Ecto neural progenitor cell (in vitro differentiated cells): ENCODE results near the gene ARHGEF1.
A peak's percentile ranks its signal among the peaks of the same experiment; 100 is the strongest.
"Not testable (repeated sequence)": the region's sequence is repeated elsewhere in the genome, so short reads cannot be mapped to it uniquely, and the experiment has no call there.

Experiments used
- DNase-seq: peaks from one replicate; pipeline ENCODE4 v3.0.0-alpha.2; 2018; ENCODE audit warnings: low spot score

ARHGEF1 gene

GRCh38 chr19:41863209-41863931 lies 19.6 kb upstream of the ARHGEF1 start:
- no peak for DNase-seq

DNA sequence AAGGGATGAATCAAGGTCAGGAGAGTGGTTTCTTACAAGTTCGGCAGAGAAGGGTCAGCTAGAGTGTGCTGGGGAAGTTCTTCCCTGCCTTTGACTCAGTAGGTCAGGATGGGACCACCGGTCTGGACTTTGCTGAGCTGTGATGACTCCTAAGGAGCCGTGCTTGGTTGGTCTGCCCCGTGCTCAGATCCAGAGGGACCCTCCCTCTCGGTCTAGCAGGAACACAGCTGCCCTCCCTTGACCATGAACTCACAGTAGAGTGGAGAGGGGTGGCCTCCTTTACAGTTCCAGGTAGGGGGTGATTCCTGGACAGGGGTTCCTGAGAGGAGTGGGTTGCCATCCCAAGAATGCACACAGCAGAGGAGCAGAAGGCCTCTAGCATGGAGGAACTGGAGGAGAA lies 18.6 kb upstream of the ARHGEF1 start:
- DNase-seq, result no peak

DNA sequence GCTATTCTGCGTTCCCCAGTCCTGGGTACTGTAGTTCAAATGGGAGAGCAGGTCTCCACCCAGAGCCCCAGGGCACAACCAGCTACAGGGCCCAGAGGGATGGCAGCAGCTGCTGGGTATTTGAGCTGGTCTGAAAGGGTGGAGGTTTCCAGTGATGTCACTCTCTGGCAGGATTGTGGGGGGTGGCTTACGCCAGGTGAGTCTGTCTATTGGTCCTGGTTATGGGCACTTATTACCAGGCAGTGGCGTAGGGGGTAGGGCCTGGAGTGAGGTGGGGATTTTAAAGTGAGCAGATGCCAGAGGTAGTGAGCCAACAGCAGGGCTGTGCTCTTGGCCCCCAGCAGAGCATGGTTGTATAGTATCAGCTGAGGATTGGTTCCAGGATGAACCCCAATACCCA lies 16.7 kb upstream of the ARHGEF1 start:
- no peak for DNase-seq

- DNase-seq, result no peak
Observed at GRCh38 chr19:41868120-41868988, 14.6 kb upstream of the ARHGEF1 start.

DNA sequence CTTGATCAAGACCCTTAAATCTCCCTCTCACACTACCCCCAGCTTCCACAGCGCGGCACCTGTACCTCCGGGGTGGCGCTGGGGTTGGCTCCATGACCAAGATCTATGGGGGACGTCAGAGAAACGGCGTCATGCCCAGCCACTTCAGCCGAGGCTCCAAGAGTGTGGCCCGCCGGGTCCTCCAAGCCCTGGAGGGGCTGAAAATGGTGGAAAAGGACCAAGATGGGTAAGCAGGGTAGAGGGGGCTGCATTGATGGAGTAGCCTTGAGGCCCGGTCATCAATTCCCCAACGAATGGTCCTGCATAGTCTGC lies 14.0 kb upstream of the ARHGEF1 start:
- no peak for DNase-seq

GRCh38 chr19:41869374-41869955 lies 13.5 kb upstream of the ARHGEF1 start:
- DNase-seq, result no peak

DNA sequence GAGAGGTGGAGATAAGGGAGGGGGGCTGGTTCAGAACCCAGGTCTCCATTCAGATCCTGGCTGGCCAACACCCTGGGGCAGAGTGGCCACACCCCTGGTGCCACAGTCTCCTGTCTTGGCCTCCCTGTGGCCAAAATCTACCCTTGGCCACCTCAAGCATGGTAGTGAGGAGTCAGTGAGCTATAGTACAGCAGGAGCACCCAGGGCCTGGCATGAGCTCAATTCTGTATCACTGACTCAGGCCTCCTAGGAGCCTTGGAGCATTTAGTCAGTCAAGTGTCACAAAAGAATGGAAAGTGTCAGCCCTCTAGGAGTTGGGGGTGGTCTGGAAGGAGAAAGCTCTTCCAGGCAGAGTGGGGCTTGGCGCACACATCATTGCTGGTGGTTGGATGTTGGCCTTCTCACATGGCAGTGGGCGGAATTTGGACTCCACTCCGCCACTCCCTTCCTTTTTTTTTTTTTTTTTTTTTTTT lies 12.5 kb upstream of the ARHGEF1 start:
- no peak for DNase-seq

DNA sequence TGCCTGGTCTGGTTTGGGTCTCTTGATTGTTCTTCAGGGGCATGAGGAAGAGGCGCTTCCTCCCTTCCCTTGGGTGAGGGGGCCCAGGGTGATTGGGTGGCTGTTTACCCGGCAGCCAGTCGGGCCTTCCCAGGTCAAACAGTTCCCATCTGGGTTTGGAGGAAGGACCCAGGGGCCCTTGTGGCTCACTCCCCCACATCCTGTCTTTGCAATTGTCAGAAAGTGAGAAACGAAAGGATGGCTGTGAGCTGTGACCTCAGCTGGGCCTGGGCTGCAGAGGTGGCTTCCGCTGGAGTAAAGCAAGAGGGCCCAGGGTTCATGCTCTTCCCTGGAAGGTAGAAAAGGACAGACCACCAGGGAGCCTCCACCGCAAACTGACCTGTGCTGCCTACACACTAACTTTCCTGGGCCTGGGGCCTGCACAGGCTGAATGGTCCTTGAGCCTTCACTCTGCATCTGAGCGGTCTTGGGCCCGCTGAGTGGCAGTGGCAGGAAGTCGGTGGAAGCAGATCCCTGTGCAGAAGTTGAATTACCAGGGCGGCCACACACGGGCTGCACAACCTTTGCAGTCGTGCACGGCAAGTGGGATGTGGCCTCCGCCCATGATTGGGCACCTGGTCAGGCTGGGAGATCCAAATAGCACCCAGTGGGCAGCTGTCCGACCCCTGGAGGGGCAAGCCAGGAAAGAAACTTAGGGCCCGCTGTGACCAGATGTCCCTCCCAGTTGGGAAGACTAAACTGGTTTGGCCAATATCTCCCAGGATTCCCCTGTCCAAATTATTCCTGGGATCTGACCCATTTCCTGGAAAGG lies 11.2 kb upstream of the ARHGEF1 start:
- DNase-seq, result no peak

DNA sequence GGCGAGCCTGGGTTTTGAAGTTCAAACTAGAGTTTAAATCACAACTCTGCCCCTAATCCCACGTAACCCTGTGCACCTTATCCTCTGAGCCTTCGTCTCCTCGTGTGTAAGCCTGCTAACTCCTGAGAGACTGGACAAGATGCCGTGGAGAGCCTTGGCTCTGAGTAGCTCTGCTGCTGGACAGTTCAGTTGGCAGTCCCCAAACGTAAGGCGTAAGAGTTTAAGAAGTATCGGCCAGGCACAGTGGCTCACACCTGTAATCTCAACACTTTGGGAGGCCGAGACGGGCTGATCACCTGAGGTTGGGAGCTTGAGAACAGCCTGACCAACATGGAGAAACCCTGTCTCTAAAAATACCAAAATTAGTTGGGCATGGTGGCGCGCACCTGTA lies 10.6 kb upstream of the ARHGEF1 start:
- no peak for DNase-seq

GRCh38 chr19:41872775-41873647 lies 10.0 kb upstream of the ARHGEF1 start:
- peak; percentile 83 for DNase-seq

DNA sequence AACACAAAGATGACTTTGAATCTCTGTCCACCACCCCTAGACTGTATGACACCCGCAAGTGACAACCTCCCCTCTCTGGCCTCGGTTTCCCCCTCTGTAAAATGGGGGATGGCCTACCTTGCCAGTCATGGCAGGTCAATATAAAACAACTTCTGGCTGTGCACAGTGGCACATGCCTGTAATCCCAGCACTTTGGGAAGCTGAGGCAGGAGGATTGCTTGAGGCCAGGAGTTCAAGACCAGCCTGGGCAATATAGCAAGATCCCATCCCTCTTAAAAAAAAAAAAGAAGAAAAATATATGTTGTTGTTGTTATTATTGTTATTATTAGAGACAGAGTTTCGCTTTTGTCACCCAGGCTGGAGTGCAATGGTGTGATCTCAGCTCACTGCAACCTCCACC lies 7.0 kb upstream of the ARHGEF1 start:
- not testable (repeated sequence) for DNase-seq

- no peak for DNase-seq
Observed at GRCh38 chr19:41876847-41877832, 5.8 kb upstream of the ARHGEF1 start, which contains the start of gene CD79A. CD79A (plus strand) TSS chr19:41877279; CDS start chr19:41877305, 26 bp downstream.

DNA sequence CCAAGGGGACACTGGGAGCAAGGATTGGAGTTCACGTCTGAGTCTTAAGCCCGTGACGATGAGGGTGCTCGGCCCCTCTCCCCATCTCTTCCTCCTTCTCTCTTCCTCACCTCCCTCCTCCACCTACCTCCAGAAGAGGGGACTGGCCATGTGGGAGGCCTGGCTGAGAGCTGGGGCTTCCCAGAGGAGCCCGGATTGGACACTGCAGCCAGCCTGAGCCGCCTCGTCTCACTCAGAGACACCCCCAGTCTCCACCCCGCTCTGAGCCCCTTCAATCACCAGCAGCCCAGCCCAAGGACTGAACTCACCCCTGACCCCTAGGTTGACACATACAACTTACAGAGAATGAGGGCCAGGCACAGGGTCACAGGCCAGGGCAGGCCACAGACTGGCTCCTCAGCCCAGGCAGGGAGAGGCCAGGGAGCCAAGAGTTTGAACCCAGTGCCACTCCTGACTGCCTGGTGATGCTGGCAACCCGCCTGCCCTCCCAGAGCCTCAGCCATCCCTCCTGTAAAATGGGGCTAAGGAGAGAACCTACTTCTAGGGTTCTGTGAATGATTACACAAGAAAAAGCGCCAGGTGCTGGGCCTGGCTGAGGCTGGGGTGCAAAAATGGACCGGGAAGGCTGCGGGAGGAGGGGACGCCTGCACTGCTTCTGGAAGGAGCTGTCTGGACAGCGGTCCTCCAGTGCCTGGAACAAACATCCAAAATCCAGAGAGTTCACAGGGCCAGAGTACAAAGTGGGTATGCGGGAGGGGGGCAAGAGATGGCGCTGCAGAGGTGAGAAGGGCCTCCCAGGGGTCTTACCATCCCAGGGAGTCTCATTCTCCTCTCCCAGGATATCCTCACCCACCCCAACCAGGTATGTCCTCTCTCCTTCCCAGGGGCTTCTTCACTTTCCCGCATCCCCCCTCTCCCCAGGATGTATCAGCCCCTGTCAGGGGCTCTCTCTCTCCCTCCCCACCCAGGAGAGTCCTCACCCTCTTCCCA lies 4.8 kb upstream of the ARHGEF1 start:
- DNase-seq, result no peak

GRCh38 chr19:41879080-41879479 lies 3.9 kb upstream of the ARHGEF1 start:
- no peak for DNase-seq

GRCh38 chr19:41879670-41880328 lies 3.2 kb upstream of the ARHGEF1 start:
- DNase-seq, result no peak

- no peak for DNase-seq
Observed at GRCh38 chr19:41880329-41880708, 2.7 kb upstream of the ARHGEF1 start.

GRCh38 chr19:41883463-41883820 lies 458 bp downstream of the ARHGEF1 start:
- DNase-seq, result no peak
